A673 (cell line): ENCODE data around the gene FXYD4. TPM values are rescaled to one million over a fixed set of nuclear protein-coding genes. Genes with fewer than 3 reads are reported as not detected.
"Not testable (repeated sequence)": the region's sequence is repeated elsewhere in the genome, so short reads cannot be mapped to it uniquely, and the experiment has no call there.

Source experiments
- BruUV-seq: library from RNA; stranded (reverse); fragments of 400-500 nt; replicated peaks from 2 replicates; lab custom pipeline; 2021; lab: Mats Ljungman, UMichigan
- CTCF ChIA-PET: fragments of 300-600 bp; sonication (Branson Sonifier 250); formaldehyde crosslinking; loops from one replicate; lab custom pipeline; 2022; ENCODE audit warnings: antibody characterized with exemption; lab: Charles Lee
- POLR2A ChIA-PET: fragments of 300-600 bp; sonication (Branson Sonifier 250); formaldehyde crosslinking; loops from one replicate; lab custom pipeline; 2022; ENCODE audit warnings: antibody characterized with exemption; ENCODE audit not compliant: low non-redundant PET; lab: Charles Lee
- DNase-seq: peaks from one replicate; pipeline ENCODE4 v3.0.0-alpha.2; 2015; ENCODE audit warnings: low spot score
- H3K27ac ChIP-seq: fragments of 200-600 bp; sonication (generic); 2 replicates; pipeline ENCODE4 v1.5.1; 2016; ENCODE audit warnings: mixed run types, low read depth, mild to moderate bottlenecking, mixed read lengths, antibody characterized with exemption, low read length; ENCODE audit not compliant: poor library complexity, severe bottlenecking
- H3K27me3 ChIP-seq: fragments of 200-600 bp; sonication (generic); replicated peaks from 2 replicates; pipeline ENCODE4 v1.6.1; 2017; ENCODE audit warnings: mixed run types, low read depth, mild to moderate bottlenecking, mixed read lengths, antibody characterized with exemption, low read length; ENCODE audit not compliant: insufficient read depth, poor library complexity
- H3K36me3 ChIP-seq: fragments of 200-600 bp; sonication (generic); 2 replicates; pipeline ENCODE4 v1.6.1; 2016; ENCODE audit warnings: mixed run types, mild to moderate bottlenecking, mixed read lengths, antibody characterized with exemption, low read length; ENCODE audit not compliant: insufficient read depth, poor library complexity, severe bottlenecking
- H3K4me1 ChIP-seq: fragments of 200-600 bp; sonication (generic); 2 replicates; pipeline ENCODE4 v1.6.1; 2017; ENCODE audit warnings: mixed run types, mild to moderate bottlenecking, mixed read lengths, antibody characterized with exemption, low read length; ENCODE audit not compliant: insufficient read depth, poor library complexity, severe bottlenecking
- H3K4me3 ChIP-seq: fragments of 200-600 bp; sonication (generic); 2 replicates; pipeline ENCODE4 v1.5.1; 2016; ENCODE audit warnings: low read depth, mixed run types, mild to moderate bottlenecking, mixed read lengths, low read length; ENCODE audit not compliant: poor library complexity, severe bottlenecking
- H3K9me3 ChIP-seq: fragments of 200-600 bp; sonication (generic); 2 replicates; pipeline ENCODE4 v1.6.1; 2016; ENCODE audit warnings: mixed run types, low read depth, mild to moderate bottlenecking, mixed read lengths, antibody characterized with exemption, low read length; ENCODE audit not compliant: poor library complexity, severe bottlenecking
- EZH2 ChIP-seq: fragments of 200-600 bp; sonication (generic); IDR thresholded peaks from 2 replicates; pipeline ENCODE4 v1.6.1; 2017; ENCODE audit warnings: borderline replicate concordance, low read depth, mild to moderate bottlenecking, mixed read lengths, antibody characterized with exemption, low read length; ENCODE audit not compliant: poor library complexity, severe bottlenecking
- intact Hi-C: fragments of 100-400 bp; cut with micrococcal nuclease; formaldehyde crosslinking; loops from one replicate; pipeline ENCODE4 v1.10.0; 2022; ENCODE audit not compliant: unreplicated experiment
- total RNA-seq: library from RNA; stranded (reverse); gene quantifications from 2 replicates; pipeline ENCODE4 v1.2.3, GENCODE V29; 2021
- TF ChIP-seq, protein P1 (sequence below): fragments of 300-800, 200-600 bp; sonication (generic); conservative IDR thresholded peaks from 2 replicates; pipeline ENCODE4 v1.5.1; 2017; ENCODE audit warnings: low read depth, mild to moderate bottlenecking, antibody characterized with exemption, low read length, moderate library complexity, mixed read lengths

Gene FXYD4
- total RNA-seq, 1 experiment from 2014 or later, result not detected

DNA sequence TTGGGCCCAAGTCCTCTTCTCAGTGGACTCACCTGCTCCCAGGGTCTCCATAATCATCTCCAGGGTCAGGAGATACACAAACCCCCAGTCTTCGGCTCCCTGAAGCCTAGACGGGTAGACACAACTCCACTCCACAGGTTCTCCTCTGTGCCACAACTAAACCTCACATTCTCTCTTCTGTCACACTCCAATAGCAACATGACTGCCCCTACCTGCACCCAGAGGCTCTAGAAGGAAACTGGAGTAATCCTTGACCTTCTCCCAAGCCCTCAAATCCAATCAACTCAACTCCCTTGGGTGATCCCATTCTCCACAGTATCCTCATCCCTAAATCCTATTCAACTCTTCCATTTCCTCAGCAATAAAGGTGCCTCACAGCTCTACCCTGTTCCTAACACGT lies 21.3 kb downstream of the FXYD4 start:
- POLR2A ChIA-PET, result no interaction called here

DNA sequence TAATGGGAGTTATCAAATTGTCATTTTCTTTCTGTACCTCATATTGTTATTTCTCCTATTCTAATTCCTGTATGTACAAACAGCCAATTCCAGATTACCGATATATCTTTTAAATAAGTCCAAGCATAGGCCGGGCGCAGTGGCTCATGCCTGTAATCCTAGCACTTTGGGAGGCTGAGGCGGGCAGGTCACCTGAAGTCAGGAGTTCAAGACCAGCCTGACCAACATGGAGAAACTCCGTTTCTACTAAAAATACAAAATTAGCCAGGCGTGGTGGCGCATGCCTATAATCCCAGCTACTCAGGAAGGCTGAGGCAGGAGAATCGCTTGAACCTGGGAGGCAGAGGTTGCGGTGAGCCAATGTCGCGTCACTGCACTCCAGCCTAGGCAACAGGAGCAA lies 21.8 kb downstream of the FXYD4 start:
- H3K36me3 ChIP-seq, result peaks cover 73% of the 10 kb centered on the region
- intact Hi-C loops, H3K27me3 ChIP-seq, POLR2A ChIA-PET, H3K9me3 ChIP-seq, CTCF ChIA-PET, H3K4me3 ChIP-seq, BruUV-seq, DNase-seq, H3K27ac ChIP-seq: not testable (repeated sequence)
- peaks cover 13% of the 10 kb centered on the region for H3K4me1 ChIP-seq

More for the DNA sequence above, 21.3 kb downstream of the FXYD4 start:
- DNase-seq, result no peak
- BruUV-seq, result no TSS peak
- H3K27ac ChIP-seq, result no peak overlapping the region
- peaks cover 8% of the 10 kb centered on the region for H3K4me1 ChIP-seq
- intact Hi-C loops, result no loop called here
- H3K4me3 ChIP-seq, result no peak overlapping the region
- H3K9me3 ChIP-seq, result no peaks in the 10 kb centered on the region
- CTCF ChIA-PET, result no interaction called here
- TF ChIP-seq, protein P1, sequence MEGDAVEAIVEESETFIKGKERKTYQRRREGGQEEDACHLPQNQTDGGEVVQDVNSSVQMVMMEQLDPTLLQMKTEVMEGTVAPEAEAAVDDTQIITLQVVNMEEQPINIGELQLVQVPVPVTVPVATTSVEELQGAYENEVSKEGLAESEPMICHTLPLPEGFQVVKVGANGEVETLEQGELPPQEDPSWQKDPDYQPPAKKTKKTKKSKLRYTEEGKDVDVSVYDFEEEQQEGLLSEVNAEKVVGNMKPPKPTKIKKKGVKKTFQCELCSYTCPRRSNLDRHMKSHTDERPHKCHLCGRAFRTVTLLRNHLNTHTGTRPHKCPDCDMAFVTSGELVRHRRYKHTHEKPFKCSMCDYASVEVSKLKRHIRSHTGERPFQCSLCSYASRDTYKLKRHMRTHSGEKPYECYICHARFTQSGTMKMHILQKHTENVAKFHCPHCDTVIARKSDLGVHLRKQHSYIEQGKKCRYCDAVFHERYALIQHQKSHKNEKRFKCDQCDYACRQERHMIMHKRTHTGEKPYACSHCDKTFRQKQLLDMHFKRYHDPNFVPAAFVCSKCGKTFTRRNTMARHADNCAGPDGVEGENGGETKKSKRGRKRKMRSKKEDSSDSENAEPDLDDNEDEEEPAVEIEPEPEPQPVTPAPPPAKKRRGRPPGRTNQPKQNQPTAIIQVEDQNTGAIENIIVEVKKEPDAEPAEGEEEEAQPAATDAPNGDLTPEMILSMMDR, result no peak
- TF ChIP-seq EZH2, result no peak
- H3K27me3 ChIP-seq, result no peaks in the 10 kb centered on the region
- peaks cover 78% of the 10 kb centered on the region for H3K36me3 ChIP-seq

DNA sequence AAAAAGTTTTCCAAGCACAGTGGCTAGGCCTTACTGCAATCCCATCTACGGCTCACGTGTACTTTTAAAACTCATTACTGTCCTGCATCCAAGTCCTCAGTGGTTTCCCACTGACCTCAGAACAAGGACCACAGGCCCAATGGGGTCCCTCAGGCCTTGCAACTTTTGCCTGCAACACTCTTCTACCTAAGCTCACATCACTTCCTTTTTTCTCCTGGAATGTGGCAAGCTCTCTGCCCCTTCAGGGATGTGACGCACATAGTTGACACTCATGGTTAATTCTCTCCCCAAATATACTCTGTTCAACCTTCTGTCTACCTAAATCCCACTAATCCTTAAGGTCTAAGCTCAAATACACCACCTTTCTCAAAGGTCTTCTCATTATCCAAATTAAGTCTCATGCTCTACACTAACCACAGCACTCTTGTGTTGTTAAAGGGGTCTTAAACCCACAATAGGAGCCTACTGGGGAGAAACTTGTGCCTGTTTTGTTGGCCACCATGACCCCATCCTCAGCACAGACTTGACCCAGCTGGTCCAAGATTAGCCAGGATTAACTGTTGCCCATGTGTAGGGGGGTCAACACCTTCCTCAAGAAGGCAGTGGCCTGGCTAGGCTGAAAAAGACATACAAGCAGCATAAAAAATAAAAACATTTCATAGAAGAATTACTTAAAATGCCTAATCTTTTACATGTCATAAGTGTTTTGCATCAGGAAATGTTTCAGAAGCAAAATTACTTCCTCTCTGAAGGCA lies 22.3 kb downstream of the FXYD4 start:
- Histone ChIP-seq H3K27me3 (no peaks in the 10 kb centered on the region), H3K36me3 (peaks cover 67% of the 10 kb centered on the region), H3K27ac (peak overlapping the region; percentile 91), H3K4me3 (no peak overlapping the region), H3K4me1 (peaks cover 14% of the 10 kb centered on the region), H3K9me3 (no peaks in the 10 kb centered on the region)
- POLR2A ChIA-PET, result no interaction called here
- no TSS peak for BruUV-seq
- DNase-seq, result no peak
- intact Hi-C loops, result no loop called here
- TF ChIP-seq, protein P1, result no peak
- TF ChIP-seq EZH2, result no peak
- CTCF ChIA-PET, result no interaction called here

DNA sequence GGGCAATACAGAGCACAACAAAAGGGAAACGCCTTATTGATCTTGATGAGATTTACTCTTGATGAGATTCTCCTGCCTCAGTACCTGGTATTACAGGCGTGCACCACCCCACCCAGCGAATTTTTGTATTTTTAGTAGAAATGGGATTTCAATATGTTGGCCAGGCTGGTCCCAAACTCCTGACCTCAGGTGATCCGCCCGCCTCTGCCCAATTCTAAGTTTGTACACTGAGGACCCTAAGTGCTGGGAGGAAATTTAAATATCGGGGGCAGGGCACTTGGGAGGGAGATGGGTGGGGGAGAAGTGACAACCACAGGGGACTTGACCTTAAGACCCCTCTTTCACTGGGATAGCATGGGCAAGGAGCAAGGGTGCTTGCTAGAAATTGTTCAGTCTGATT lies 23.4 kb downstream of the FXYD4 start:
- intact Hi-C loops, result no loop called here
- POLR2A ChIA-PET, result no interaction called here
- TF ChIP-seq, protein P1, result no peak
- no peak for TF ChIP-seq EZH2
- CTCF ChIA-PET, result no interaction called here
- Histone ChIP-seq H3K27me3 (no peaks in the 10 kb centered on the region), H3K27ac (peak overlapping the region; percentile 91), H3K4me1 (peaks cover 19% of the 10 kb centered on the region), H3K36me3 (peaks cover 63% of the 10 kb centered on the region), H3K4me3 (peak overlapping the region; percentile 53), H3K9me3 (no peaks in the 10 kb centered on the region)
- DNase-seq, result no peak
- BruUV-seq, result no TSS peak
